GM18519 (cell line): ENCODE data around the gene SLC32A1.

Experiments used
- ATAC-seq: cut with Tn5 transposase; IDR thresholded peaks from one replicate; pipeline ENCODE4 v1.9.1; 2021; ENCODE audit warnings: mild to moderate bottlenecking, moderate library complexity; ENCODE audit not compliant: unreplicated experiment, low FRiP score

The SLC32A1 gene

GRCh38 chr20:38748861-38749149 is 24.5 kb downstream of the SLC32A1 start:
- ATAC-seq = no peak

- no peak for ATAC-seq
These were observed 27.2 kb downstream of the SLC32A1 start for GRCh38 chr20:38751360-38751976.

GRCh38 chr20:38752029-38752428 is 27.7 kb downstream of the SLC32A1 start:
- no peak for ATAC-seq

GRCh38 chr20:38754924-38755323 is 30.6 kb downstream of the SLC32A1 start:
- ATAC-seq = no peak

- ATAC-seq = no peak
These were observed 31.1 kb downstream of the SLC32A1 start for GRCh38 chr20:38755324-38755910.

- ATAC-seq = no peak
These were observed 33.0 kb downstream of the SLC32A1 start for GRCh38 chr20:38757145-38757775.

GRCh38 chr20:38759106-38759505 is 34.8 kb downstream of the SLC32A1 start:
- ATAC-seq = no peak

- ATAC-seq = no peak
These were observed 36.7 kb downstream of the SLC32A1 start for GRCh38 chr20:38760978-38761377.

GRCh38 chr20:38762174-38762573 is 37.9 kb downstream of the SLC32A1 start:
- no peak for ATAC-seq

GRCh38 chr20:38763616-38764015 is 39.3 kb downstream of the SLC32A1 start:
- ATAC-seq = no peak

GRCh38 chr20:38764567-38765318 is 40.5 kb downstream of the SLC32A1 start:
- no peak for ATAC-seq

- no peak for ATAC-seq
These were observed 41.8 kb downstream of the SLC32A1 start for GRCh38 chr20:38766071-38766470.

- no peak for ATAC-seq
These were observed 45.4 kb downstream of the SLC32A1 start for GRCh38 chr20:38769376-38770295.

GRCh38 chr20:38770546-38770945 is 46.3 kb downstream of the SLC32A1 start:
- no peak for ATAC-seq

GRCh38 chr20:38770970-38771369 is 46.7 kb downstream of the SLC32A1 start:
- no peak for ATAC-seq

GRCh38 chr20:38771621-38772020 is 47.3 kb downstream of the SLC32A1 start:
- no peak for ATAC-seq

- no peak for ATAC-seq
These were observed 49.9 kb downstream of the SLC32A1 start for GRCh38 chr20:38774167-38774566.

- ATAC-seq = no peak
These were observed 52.1 kb downstream of the SLC32A1 start for GRCh38 chr20:38776363-38776762.
